Stomach (tissue), 4 donors: Measurements from ENCODE around the gene CABP2.

Experiments used
- CTCF ChIP-seq, 7 experiments: fragments of 450-650 bp in 4 of 7; fragments of 200-600 bp in 3 of 7; sonication (generic) in 3 of 7; IDR thresholded peaks; one replicate each; pipeline ENCODE4 v1.5.1; 2016 to 2019; ENCODE audit warnings: antibody characterized with exemption in 7 of 7, control low read depth in 2 of 7, mild to moderate bottlenecking in 1 of 7
- EP300 ChIP-seq: sonication (generic); formaldehyde crosslinking; IDR thresholded peaks from one replicate; pipeline ENCODE4 v1.6.1; 2017; ENCODE audit warnings: antibody characterized with exemption
- POLR2A ChIP-seq, 4 donors: fragments of 450-650 bp; IDR thresholded peaks; one replicate each; pipeline ENCODE4 v1.6.1; 2016; ENCODE audit warnings: antibody characterized with exemption in 4 of 4, control low read depth in 2 of 4, mild to moderate bottlenecking in 1 of 4, moderate library complexity in 1 of 4

GRCh38 chr11:67492069-67492727 is 31.0 kb downstream of the CABP2 start:
- TF ChIP-seq EP300: no peak
- no peak for TF ChIP-seq CTCF (IDR thresholded peaks at IDR 0.05)
- TF ChIP-seq POLR2A (IDR thresholded peaks at IDR 0.05): no peak
